Adipocyte (in vitro differentiated cells): ENCODE results near the gene IFT88.

Experiments
- DNase-seq: peaks from one replicate; pipeline ENCODE4 v3.0.0-alpha.2; 2015; ENCODE audit warnings: low read depth
- H3K27me3 ChIP-seq: replicated peaks from 2 replicates; pipeline ENCODE4 v1.7.0; 2013; ENCODE audit warnings: mild to moderate bottlenecking, low read length, moderate library complexity; ENCODE audit not compliant: control insufficient read depth, insufficient read depth
- H3K36me3 ChIP-seq: 2 replicates; pipeline ENCODE4 v1.7.0; 2013; ENCODE audit warnings: low read length, mild to moderate bottlenecking, moderate library complexity; ENCODE audit not compliant: control insufficient read depth, insufficient read depth, severe bottlenecking
- H3K4me1 ChIP-seq: 2 replicates; pipeline ENCODE4 v1.7.0; 2013; ENCODE audit warnings: mild to moderate bottlenecking, low read length, moderate library complexity; ENCODE audit not compliant: control insufficient read depth, insufficient read depth
- H3K4me3 ChIP-seq: 2 replicates; pipeline ENCODE4 v1.7.0; 2013; ENCODE audit warnings: mild to moderate bottlenecking, low read length, moderate library complexity
- H3K9ac ChIP-seq: 2 replicates; pipeline ENCODE4 v1.7.0; 2013; ENCODE audit warnings: mild to moderate bottlenecking, low read length, moderate library complexity
- H3K9me3 ChIP-seq: 2 replicates; pipeline ENCODE4 v1.7.0; 2013; ENCODE audit warnings: mild to moderate bottlenecking, low read length, moderate library complexity; ENCODE audit not compliant: control insufficient read depth

Gene IFT88

GRCh38 chr13:20709369-20709768 is 142.4 kb downstream of the IFT88 start:
- peak overlapping the region; percentile 35 for H3K4me3 ChIP-seq
- no peak overlapping the region for H3K9ac ChIP-seq
- no peak for DNase-seq
- H3K9me3 ChIP-seq = no peaks in the 10 kb centered on the region
- no peaks in the 10 kb centered on the region for H3K36me3 ChIP-seq
- H3K27me3 ChIP-seq = no peaks in the 10 kb centered on the region
- peaks cover 33% of the 10 kb centered on the region for H3K4me1 ChIP-seq

GRCh38 chr13:20709782-20710181 is 142.8 kb downstream of the IFT88 start:
- H3K4me3 ChIP-seq = no peak overlapping the region
- no peak for DNase-seq
- no peaks in the 10 kb centered on the region for H3K27me3 ChIP-seq
- no peaks in the 10 kb centered on the region for H3K9me3 ChIP-seq
- peaks cover 36% of the 10 kb centered on the region for H3K4me1 ChIP-seq
- no peak overlapping the region for H3K9ac ChIP-seq
- H3K36me3 ChIP-seq = no peaks in the 10 kb centered on the region

GRCh38 chr13:20711301-20712044 is 144.5 kb downstream of the IFT88 start:
- H3K4me1 ChIP-seq = peaks cover 43% of the 10 kb centered on the region
- no peak overlapping the region for H3K4me3 ChIP-seq
- no peaks in the 10 kb centered on the region for H3K9me3 ChIP-seq
- no peak overlapping the region for H3K9ac ChIP-seq
- no peak for DNase-seq
- H3K27me3 ChIP-seq = no peaks in the 10 kb centered on the region
- no peaks in the 10 kb centered on the region for H3K36me3 ChIP-seq

- DNase-seq = no peak
- H3K9me3 ChIP-seq = no peaks in the 10 kb centered on the region
- no peaks in the 10 kb centered on the region for H3K36me3 ChIP-seq
- peak overlapping the region; percentile 82 for H3K9ac ChIP-seq
- peaks cover 43% of the 10 kb centered on the region for H3K4me1 ChIP-seq
- H3K27me3 ChIP-seq = no peaks in the 10 kb centered on the region
- H3K4me3 ChIP-seq = peak overlapping the region; percentile 72
Measured at GRCh38 chr13:20713014-20713376, 146.0 kb downstream of the IFT88 start.

- Histone ChIP-seq H3K4me1 (peaks cover 38% of the 10 kb centered on the region), H3K9me3 (no peaks in the 10 kb centered on the region), H3K9ac (peak overlapping the region; percentile 82), H3K36me3 (no peaks in the 10 kb centered on the region), H3K27me3 (no peaks in the 10 kb centered on the region), H3K4me3 (peak overlapping the region; percentile 72)
- DNase-seq = peak; percentile 56
Measured at GRCh38 chr13:20713751-20714150, 146.8 kb downstream of the IFT88 start.

GRCh38 chr13:20714161-20714560 is 147.2 kb downstream of the IFT88 start:
- H3K36me3 ChIP-seq = no peaks in the 10 kb centered on the region
- H3K9ac ChIP-seq = peak overlapping the region; percentile 82
- no peaks in the 10 kb centered on the region for H3K27me3 ChIP-seq
- DNase-seq = peak; percentile 26
- peaks cover 36% of the 10 kb centered on the region for H3K4me1 ChIP-seq
- peak overlapping the region; percentile 72 for H3K4me3 ChIP-seq
- H3K9me3 ChIP-seq = no peaks in the 10 kb centered on the region

GRCh38 chr13:20714563-20715329 is 147.8 kb downstream of the IFT88 start:
- H3K4me1 ChIP-seq = peaks cover 30% of the 10 kb centered on the region
- peak overlapping the region; percentile 82 for H3K9ac ChIP-seq
- H3K27me3 ChIP-seq = no peaks in the 10 kb centered on the region
- H3K9me3 ChIP-seq = no peaks in the 10 kb centered on the region
- DNase-seq = peak; percentile 56
- H3K4me3 ChIP-seq = peak overlapping the region; percentile 72
- no peaks in the 10 kb centered on the region for H3K36me3 ChIP-seq

GRCh38 chr13:20715330-20715712 is 148.4 kb downstream of the IFT88 start:
- Histone ChIP-seq H3K9ac (peak overlapping the region; percentile 35), H3K36me3 (no peaks in the 10 kb centered on the region), H3K4me3 (peak overlapping the region; percentile 63), H3K9me3 (no peaks in the 10 kb centered on the region), H3K4me1 (peaks cover 27% of the 10 kb centered on the region), H3K27me3 (no peaks in the 10 kb centered on the region)
- DNase-seq = no peak

- H3K9ac ChIP-seq = no peak overlapping the region
- H3K4me1 ChIP-seq = peaks cover 33% of the 10 kb centered on the region
- DNase-seq = no peak
- H3K36me3 ChIP-seq = no peaks in the 10 kb centered on the region
- no peaks in the 10 kb centered on the region for H3K27me3 ChIP-seq
- H3K4me3 ChIP-seq = no peak overlapping the region
- no peaks in the 10 kb centered on the region for H3K9me3 ChIP-seq
Measured at GRCh38 chr13:20716951-20717350, 150.0 kb downstream of the IFT88 start.

- Histone ChIP-seq H3K9me3 (no peaks in the 10 kb centered on the region), H3K27me3 (no peaks in the 10 kb centered on the region), H3K9ac (no peak overlapping the region), H3K36me3 (no peaks in the 10 kb centered on the region), H3K4me1 (peaks cover 35% of the 10 kb centered on the region), H3K4me3 (no peak overlapping the region)
- no peak for DNase-seq
Measured at GRCh38 chr13:20717581-20718542, 150.9 kb downstream of the IFT88 start.
